ENCODE results near the gene ACTR1B. TPM values are rescaled to one million over a fixed set of nuclear protein-coding genes. Genes with fewer than 3 reads are reported as not detected.
"Not testable (repeated sequence)": the region's sequence is repeated elsewhere in the genome, so short reads cannot be mapped to it uniquely, and the experiment has no call there.

Gene ACTR1B
- total RNA-seq (2014; rRNA removed; shearing (Covaris generic)): 22.1 and 28.3 TPM in 2 replicates

GRCh38 chr2:97663962-97664635, at the start of gene ACTR1B:
Gene ACTR1B, minus strand, starts transcription at chr2:97664044. Its CDS starts 154 bp downstream, at chr2:97663890.
- peak within 1 kb of the TSS; percentile 91 for H3K4me3 ChIP-seq
- peaks cover 23% of the 10 kb centered on the region for H3K36me3 ChIP-seq
- H3K9me3 ChIP-seq (replicated peaks): no peaks in the 10 kb centered on the region
- H3K27ac ChIP-seq: peak within 1 kb of the TSS; percentile 91
- peaks cover 18% of the 10 kb centered on the region for H3K4me1 ChIP-seq (replicated peaks)
- DNase-seq (ENCODE audit: low read depth in 1 of 2, low spot score in 2 of 2): peak; percentile 98
- H3K27me3 ChIP-seq (replicated peaks): no peaks in the 10 kb centered on the region

GRCh38 chr2:97712693-97713295, 49.0 kb upstream of the ACTR1B start:
- no peak for DNase-seq (ENCODE audit: low read depth in 1 of 2, low spot score in 2 of 2)
- Histone ChIP-seq H3K4me1 (replicated peaks) (no peaks in the 10 kb centered on the region), H3K9me3 (replicated peaks) (no peaks in the 10 kb centered on the region), H3K36me3 (no peaks in the 10 kb centered on the region), H3K27ac (no peak overlapping the region), H3K27me3 (replicated peaks) (no peaks in the 10 kb centered on the region), H3K4me3 (no peak overlapping the region)

GRCh38 chr2:97712175-97712574, 48.3 kb upstream of the ACTR1B start:
- not testable (repeated sequence) for H3K36me3 ChIP-seq; H3K9me3 ChIP-seq (replicated peaks); DNase-seq (ENCODE audit: low read depth in 1 of 2, low spot score in 2 of 2); H3K4me3 ChIP-seq; H3K27ac ChIP-seq; H3K27me3 ChIP-seq (replicated peaks); H3K4me1 ChIP-seq (replicated peaks)

GRCh38 chr2:97711394-97711711, 47.5 kb upstream of the ACTR1B start:
- H3K9me3 ChIP-seq (replicated peaks): no peaks in the 10 kb centered on the region
- H3K36me3 ChIP-seq: no peaks in the 10 kb centered on the region
- no peak for DNase-seq (ENCODE audit: low read depth in 1 of 2, low spot score in 2 of 2)
- H3K27me3 ChIP-seq (replicated peaks): no peaks in the 10 kb centered on the region
- H3K27ac ChIP-seq: no peak overlapping the region
- no peaks in the 10 kb centered on the region for H3K4me1 ChIP-seq (replicated peaks)
- H3K4me3 ChIP-seq: no peak overlapping the region

GRCh38 chr2:97708608-97709007, 44.8 kb upstream of the ACTR1B start:
- Histone ChIP-seq H3K36me3 (no peaks in the 10 kb centered on the region), H3K27me3 (replicated peaks) (peaks cover 8% of the 10 kb centered on the region), H3K9me3 (replicated peaks) (no peaks in the 10 kb centered on the region), H3K4me3 (no peak overlapping the region), H3K27ac (no peak overlapping the region), H3K4me1 (replicated peaks) (no peaks in the 10 kb centered on the region)
- no peak for DNase-seq (ENCODE audit: low read depth in 1 of 2, low spot score in 2 of 2)

- Histone ChIP-seq H3K4me3 (no peak overlapping the region), H3K27me3 (replicated peaks) (peaks cover 9% of the 10 kb centered on the region), H3K36me3 (no peaks in the 10 kb centered on the region), H3K9me3 (replicated peaks) (no peaks in the 10 kb centered on the region), H3K4me1 (replicated peaks) (no peaks in the 10 kb centered on the region), H3K27ac (no peak overlapping the region)
- DNase-seq (ENCODE audit: low read depth in 1 of 2, low spot score in 2 of 2): no peak
Observed at GRCh38 chr2:97708048-97708380, 44.2 kb upstream of the ACTR1B start.

GRCh38 chr2:97707362-97708047, 43.7 kb upstream of the ACTR1B start:
- Histone ChIP-seq H3K9me3 (replicated peaks) (no peaks in the 10 kb centered on the region), H3K4me1 (replicated peaks) (no peaks in the 10 kb centered on the region), H3K27me3 (replicated peaks) (peaks cover 9% of the 10 kb centered on the region), H3K4me3 (no peak overlapping the region), H3K36me3 (no peaks in the 10 kb centered on the region), H3K27ac (no peak overlapping the region)
- no peak for DNase-seq (ENCODE audit: low read depth in 1 of 2, low spot score in 2 of 2)

- peak in 1 of 2 experiments; percentile 22 for DNase-seq (ENCODE audit: low read depth in 1 of 2, low spot score in 2 of 2)
- Histone ChIP-seq H3K27ac (no peak overlapping the region), H3K4me3 (no peak overlapping the region), H3K36me3 (no peaks in the 10 kb centered on the region), H3K9me3 (replicated peaks) (no peaks in the 10 kb centered on the region), H3K4me1 (replicated peaks) (no peaks in the 10 kb centered on the region), H3K27me3 (replicated peaks) (peaks cover 9% of the 10 kb centered on the region)
Observed at GRCh38 chr2:97706708-97707345, 43.0 kb upstream of the ACTR1B start.

GRCh38 chr2:97706112-97706511, 42.3 kb upstream of the ACTR1B start:
- Histone ChIP-seq H3K9me3 (replicated peaks) (no peaks in the 10 kb centered on the region), H3K27ac (no peak overlapping the region), H3K4me3 (no peak overlapping the region), H3K27me3 (replicated peaks) (peaks cover 9% of the 10 kb centered on the region), H3K4me1 (replicated peaks) (no peaks in the 10 kb centered on the region), H3K36me3 (no peaks in the 10 kb centered on the region)
- DNase-seq (ENCODE audit: low read depth in 1 of 2, low spot score in 2 of 2): peak in 1 of 2 experiments; percentile 32

- H3K27ac ChIP-seq: no peak overlapping the region
- no peak for DNase-seq (ENCODE audit: low read depth in 1 of 2, low spot score in 2 of 2)
- H3K36me3 ChIP-seq: no peaks in the 10 kb centered on the region
Observed at GRCh38 chr2:97704989-97705388, 41.1 kb upstream of the ACTR1B start.

GRCh38 chr2:97703741-97704140, 39.9 kb upstream of the ACTR1B start:
- Histone ChIP-seq H3K4me1 (replicated peaks) (no peaks in the 10 kb centered on the region), H3K4me3 (no peak overlapping the region), H3K27ac (no peak overlapping the region), H3K36me3 (no peaks in the 10 kb centered on the region), H3K9me3 (replicated peaks) (no peaks in the 10 kb centered on the region), H3K27me3 (replicated peaks) (peaks cover 9% of the 10 kb centered on the region)
- DNase-seq (ENCODE audit: low read depth in 1 of 2, low spot score in 2 of 2): no peak

More at GRCh38 chr2:97704989-97705388, 41.1 kb upstream of the ACTR1B start:
- Histone ChIP-seq H3K27me3 (replicated peaks) (peaks cover 9% of the 10 kb centered on the region), H3K4me1 (replicated peaks) (no peaks in the 10 kb centered on the region), H3K9me3 (replicated peaks) (no peaks in the 10 kb centered on the region), H3K4me3 (no peak overlapping the region)

GRCh38 chr2:97702731-97703470, 39.1 kb upstream of the ACTR1B start:
- Histone ChIP-seq H3K4me3 (no peak overlapping the region), H3K27me3 (replicated peaks) (peaks cover 9% of the 10 kb centered on the region), H3K36me3 (no peaks in the 10 kb centered on the region), H3K27ac (no peak overlapping the region), H3K4me1 (replicated peaks) (no peaks in the 10 kb centered on the region), H3K9me3 (replicated peaks) (no peaks in the 10 kb centered on the region)
- no peak for DNase-seq (ENCODE audit: low read depth in 1 of 2, low spot score in 2 of 2)

- DNase-seq (ENCODE audit: low read depth in 1 of 2, low spot score in 2 of 2): no peak
- peaks cover 9% of the 10 kb centered on the region for H3K27me3 ChIP-seq (replicated peaks)
- H3K36me3 ChIP-seq: no peaks in the 10 kb centered on the region
- H3K9me3 ChIP-seq (replicated peaks): no peaks in the 10 kb centered on the region
- no peak overlapping the region for H3K27ac ChIP-seq
- no peak overlapping the region for H3K4me3 ChIP-seq
- H3K4me1 ChIP-seq (replicated peaks): no peaks in the 10 kb centered on the region
Observed at GRCh38 chr2:97701851-97702465, 38.1 kb upstream of the ACTR1B start.
